ENCODE measurements around the gene C5AR1. TPM values are rescaled to one million over a fixed set of nuclear protein-coding genes. Genes with fewer than 3 reads are reported as not detected.
"Not testable (repeated sequence)": the region's sequence is repeated elsewhere in the genome, so short reads cannot be mapped to it uniquely, and the experiment has no call there.

C5AR1 gene
- total and polyA plus RNA-seq, 9 donors = 3.5 to 27.5 (median 9.4) TPM

- intact Hi-C loops (cut with DNase I) = no loop called here
- TF ChIP-seq POLR2A (IDR thresholded peaks at IDR 0.05) = no peak
- no peak for TF ChIP-seq CTCF (IDR thresholded peaks at IDR 0.05)
- no peak for TF ChIP-seq EP300 (IDR thresholded peaks at IDR 0.05)
- Histone ChIP-seq H3K9me3 (no peaks in the 10 kb centered on the region), H3K27me3 (no peaks in the 10 kb centered on the region), H3K36me3 (no peaks in the 10 kb centered on the region), H3K4me3 (no peak overlapping the region), H3K27ac (no peak overlapping the region), H3K4me1 (ENCODE audit: insufficient read depth) (no peaks in the 10 kb centered on the region)
- WGBS, 3 donors = 85 to 91% (median 88%) methylated on average over 1 of the region's 1 CpG
- no peak for DNase-seq
Measured at GRCh38 chr19:47344425-47344824, 34.8 kb downstream of the C5AR1 start.

GRCh38 chr19:47346024-47346423 is 36.4 kb downstream of the C5AR1 start:
- intact Hi-C loops (cut with DNase I) = not testable (repeated sequence)
- WGBS, 3 donors = 89 to 92% (median 92%) methylated on average over 6 of the region's 6 CpGs

GRCh38 chr19:47348819-47349795 is 39.4 kb downstream of the C5AR1 start, which contains the start of gene DHX34:
Gene DHX34 (plus strand): TSS chr19:47349315. CDS start chr19:47353031, 3,716 bp downstream.
- TF ChIP-seq CTCF (IDR thresholded peaks at IDR 0.05) = peak; percentile 98 to 100 (median 100)
- no peak for TF ChIP-seq EP300 (IDR thresholded peaks at IDR 0.05)
- TF ChIP-seq POLR2A (IDR thresholded peaks at IDR 0.05) = peak; percentile 67
- no peaks in the 10 kb centered on the region for H3K27me3 ChIP-seq
- H3K27ac ChIP-seq = peak within 1 kb of the TSS in 1 of 2 donors; percentile 62
- 1 to 2% (median 2%) methylated on average over 63 of the region's 63 CpGs for WGBS, 3 donors
- peak within 1 kb of the TSS; percentile 81 for H3K4me3 ChIP-seq
- peaks cover 4% of the 10 kb centered on the region for H3K4me1 ChIP-seq (ENCODE audit: insufficient read depth)
- no peaks in the 10 kb centered on the region for H3K9me3 ChIP-seq
- peak; percentile 98 to 100 (median 99) for DNase-seq
- H3K36me3 ChIP-seq = no peaks in the 10 kb centered on the region
- intact Hi-C loops (cut with DNase I) = no loop called here

More at GRCh38 chr19:47346024-47346423, 36.4 kb downstream of the C5AR1 start:
- not testable (repeated sequence) for H3K4me3 ChIP-seq; H3K27ac ChIP-seq; DNase-seq; H3K36me3 ChIP-seq; H3K4me1 ChIP-seq (ENCODE audit: insufficient read depth); H3K27me3 ChIP-seq; H3K9me3 ChIP-seq

GRCh38 chr19:47350630-47351029 is 41.0 kb downstream of the C5AR1 start:
- 87 to 89% (median 88%) methylated on average over 6 of the region's 6 CpGs for WGBS, 3 donors
- peaks cover 4% of the 10 kb centered on the region for H3K4me1 ChIP-seq (ENCODE audit: insufficient read depth)
- intact Hi-C loops (cut with DNase I) = no loop called here

More at GRCh38 chr19:47350630-47351029, 41.0 kb downstream of the C5AR1 start:
- H3K4me3 ChIP-seq = no peak overlapping the region
- H3K36me3 ChIP-seq = no peaks in the 10 kb centered on the region
- no peak for TF ChIP-seq EP300 (IDR thresholded peaks at IDR 0.05)
- TF ChIP-seq POLR2A (IDR thresholded peaks at IDR 0.05) = no peak
- no peak for TF ChIP-seq CTCF (IDR thresholded peaks at IDR 0.05)
- H3K27ac ChIP-seq = no peak overlapping the region
- no peaks in the 10 kb centered on the region for H3K27me3 ChIP-seq
- H3K9me3 ChIP-seq = no peaks in the 10 kb centered on the region
- DNase-seq = no peak

Measured in ovary (tissue), 9 donors.